Hepatocyte (in vitro differentiated cells): Measurements from ENCODE around the gene MOB2. TPM values are rescaled to one million over a fixed set of nuclear protein-coding genes. Genes with fewer than 3 reads are reported as not detected.

Source experiments
- DNase-seq: peaks from one replicate; pipeline ENCODE4 v3.0.0-alpha.2; 2016; ENCODE audit warnings: low spot score
- H2AFZ ChIP-seq: fragments of 200-600 bp; sonication (generic); 2 replicates; pipeline ENCODE4 v1.6.0; 2016; ENCODE audit warnings: antibody characterized with exemption, mild to moderate bottlenecking
- H3K27ac ChIP-seq: fragments of 200-600 bp; sonication (generic); 2 replicates; pipeline ENCODE4 v1.5.1; 2016; ENCODE audit warnings: mild to moderate bottlenecking
- H3K27me3 ChIP-seq: fragments of 200-600 bp; sonication (generic); 2 replicates; pipeline ENCODE4 v1.6.1; 2016
- H3K36me3 ChIP-seq: fragments of 200-600 bp; sonication (generic); replicated peaks from 2 replicates; pipeline ENCODE4 v1.5.1; 2016; ENCODE audit warnings: low read depth; ENCODE audit not compliant: insufficient read depth
- H3K4me1 ChIP-seq: fragments of 200-600 bp; sonication (generic); 2 replicates; pipeline ENCODE4 v1.5.1; 2016; ENCODE audit warnings: mild to moderate bottlenecking, moderate library complexity; ENCODE audit not compliant: insufficient read depth
- H3K4me2 ChIP-seq: fragments of 200-600 bp; sonication (generic); 2 replicates; pipeline ENCODE4 v1.6.0; 2016
- H3K4me3 ChIP-seq: fragments of 200-600 bp; sonication (generic); 2 replicates; pipeline ENCODE4 v1.5.1; 2016; ENCODE audit warnings: mild to moderate bottlenecking
- H3K79me2 ChIP-seq: fragments of 200-600 bp; sonication (generic); 2 replicates; pipeline ENCODE4 v1.6.0; 2017; ENCODE audit warnings: mild to moderate bottlenecking
- H3K9me2 ChIP-seq: fragments of 200-600 bp; sonication (generic); replicated peaks from 2 replicates; pipeline ENCODE4 v1.6.0; 2017; ENCODE audit warnings: mild to moderate bottlenecking; ENCODE audit not compliant: insufficient read depth
- H3K9me3 ChIP-seq: fragments of 200-600 bp; sonication (generic); 2 replicates; pipeline ENCODE4 v1.5.1; 2016; ENCODE audit warnings: low read depth, mild to moderate bottlenecking
- H4K20me1 ChIP-seq: fragments of 200-600 bp; sonication (generic); 2 replicates; pipeline ENCODE4 v1.6.0; 2016; ENCODE audit warnings: mild to moderate bottlenecking; ENCODE audit not compliant: insufficient read depth, poor library complexity, severe bottlenecking
- CTCF ChIP-seq: fragments of 200-600 bp; sonication (generic); IDR thresholded peaks from 2 replicates; pipeline ENCODE4 v1.5.1; 2016; ENCODE audit warnings: antibody characterized with exemption, mild to moderate bottlenecking; ENCODE audit not compliant: poor library complexity
- EZH2 ChIP-seq: fragments of 200-600 bp; sonication (generic); IDR thresholded peaks from 2 replicates; pipeline ENCODE4 v1.6.1; 2016; ENCODE audit warnings: antibody characterized with exemption, mild to moderate bottlenecking, borderline replicate concordance
- EZH2phosphoT487 ChIP-seq: fragments of 200-600 bp; sonication (generic); IDR thresholded peaks from one replicate; pipeline ENCODE4 v1.6.1; 2018; ENCODE audit warnings: antibody characterized with exemption, mild to moderate bottlenecking, low read depth, moderate library complexity; ENCODE audit not compliant: unreplicated experiment, severe bottlenecking
- WGBS: methylation state at CpG from one replicate; pipeline ENCODE4 v1.1.6; 2016; ENCODE audit warnings: low lambda C conversion rate; ENCODE audit errors: missing lambda C conversion rate; 5-methylcytosine and 5-hydroxymethylcytosine counted together
- polyA plus RNA-seq: library from polyadenylated mRNA; unstranded; fragments of >200 nt; fragmentation: Nextera tagmentation; extraction: Ambion mirVana; gene quantifications from 2 replicates; pipeline ENCODE4 v1.2.1, GENCODE V29; 2016
- total RNA-seq: library from RNA; depleted of rRNA; stranded (reverse); fragments of >200 nt; gene quantifications from 2 replicates; pipeline ENCODE4 v1.2.3, GENCODE V29; 2014

Gene MOB2
- total and polyA plus RNA-seq, 2 experiments from 2014 or later = 12.5 to 48.2 TPM

GRCh38 chr11:1475841-1476240 is 10.7 kb downstream of the MOB2 start:
- no peak overlapping the region for H3K4me3 ChIP-seq
- no peak overlapping the region for H3K4me2 ChIP-seq
- H3K27me3 ChIP-seq = no peaks in the 10 kb centered on the region
- H3K9me3 ChIP-seq = no peaks in the 10 kb centered on the region
- H3K79me2 ChIP-seq = no peaks in the 10 kb centered on the region
- TF ChIP-seq EZH2 = no peak
- no peak for TF ChIP-seq EZH2phosphoT487
- TF ChIP-seq CTCF = no peak
- H3K9me2 ChIP-seq = no peaks in the 10 kb centered on the region
- H2AFZ ChIP-seq = no peak overlapping the region
- no peaks in the 10 kb centered on the region for H3K4me1 ChIP-seq
- H3K36me3 ChIP-seq = no peaks in the 10 kb centered on the region
- H4K20me1 ChIP-seq = peaks cover 2% of the 10 kb centered on the region
- H3K27ac ChIP-seq = no peak overlapping the region
- WGBS = 98% methylated on average over 12 of the region's 12 CpGs
- no peak for DNase-seq

GRCh38 chr11:1473786-1474185 is 12.8 kb downstream of the MOB2 start:
- H3K4me2 ChIP-seq = no peak overlapping the region
- DNase-seq = no peak
- no peak for TF ChIP-seq CTCF
- no peak for TF ChIP-seq EZH2
- TF ChIP-seq EZH2phosphoT487 = no peak
- no peaks in the 10 kb centered on the region for H3K9me2 ChIP-seq
- H3K79me2 ChIP-seq = no peaks in the 10 kb centered on the region
- H3K36me3 ChIP-seq = no peaks in the 10 kb centered on the region
- no peak overlapping the region for H3K4me3 ChIP-seq
- no peak overlapping the region for H3K27ac ChIP-seq
- H2AFZ ChIP-seq = no peak overlapping the region
- 96% methylated on average over 20 of the region's 22 CpGs for WGBS
- no peaks in the 10 kb centered on the region for H3K4me1 ChIP-seq
- H4K20me1 ChIP-seq = no peaks in the 10 kb centered on the region
- no peaks in the 10 kb centered on the region for H3K9me3 ChIP-seq
- H3K27me3 ChIP-seq = no peaks in the 10 kb centered on the region

GRCh38 chr11:1473011-1473628 is 13.5 kb downstream of the MOB2 start:
- Histone ChIP-seq H3K4me3 (no peak overlapping the region), H3K9me3 (no peaks in the 10 kb centered on the region), H3K9me2 (no peaks in the 10 kb centered on the region), H3K4me1 (no peaks in the 10 kb centered on the region), H3K27ac (no peak overlapping the region), H2AFZ (no peak overlapping the region), H3K4me2 (no peak overlapping the region), H4K20me1 (no peaks in the 10 kb centered on the region), H3K79me2 (no peaks in the 10 kb centered on the region), H3K36me3 (no peaks in the 10 kb centered on the region), H3K27me3 (no peaks in the 10 kb centered on the region)
- no peak for DNase-seq
- 98% methylated on average over 12 of the region's 12 CpGs for WGBS
- no peak for TF ChIP-seq CTCF
- TF ChIP-seq EZH2 = no peak
- no peak for TF ChIP-seq EZH2phosphoT487
